C1 segment of cervical spinal cord (tissue), 14 donors: ENCODE results near the gene KRT6C.
"Not testable (repeated sequence)": the region's sequence is repeated elsewhere in the genome, so short reads cannot be mapped to it uniquely, and the experiment has no call there.

ENCODE experiments used
- DNase-seq, 14 donors: peaks; one replicate each; lab custom pipeline; 2025; lab: John Stamatoyannopoulos, UW

Gene KRT6C

GRCh38 chr12:52499806-52500560, 26.4 kb upstream of the KRT6C start:
- DNase-seq: no peak

- no peak for DNase-seq
Measured at GRCh38 chr12:52498946-52499345, 25.3 kb upstream of the KRT6C start.

GRCh38 chr12:52497975-52498374, 24.4 kb upstream of the KRT6C start:
- no peak for DNase-seq

- DNase-seq: no peak
Measured at GRCh38 chr12:52496590-52497071, 23.0 kb upstream of the KRT6C start.

GRCh38 chr12:52496054-52496453, 22.4 kb upstream of the KRT6C start:
- DNase-seq: no peak

GRCh38 chr12:52495389-52495788, 21.8 kb upstream of the KRT6C start:
- no peak for DNase-seq

- DNase-seq: no peak
Measured at GRCh38 chr12:52494518-52494917, 20.9 kb upstream of the KRT6C start.

GRCh38 chr12:52494100-52494499, 20.5 kb upstream of the KRT6C start:
- DNase-seq: no peak

- DNase-seq: no peak
Measured at GRCh38 chr12:52493172-52493571, 19.6 kb upstream of the KRT6C start, which contains the start of gene KRT6A. KRT6A (minus strand) TSS chr12:52493257; CDS start chr12:52493188, 69 bp downstream.

- DNase-seq: not testable (repeated sequence)
Measured at GRCh38 chr12:52492405-52492804, 18.8 kb upstream of the KRT6C start.

- DNase-seq: not testable (repeated sequence)
Measured at GRCh38 chr12:52491495-52491894, 17.9 kb upstream of the KRT6C start.

- DNase-seq: no peak
Measured at GRCh38 chr12:52488736-52489135, 15.1 kb upstream of the KRT6C start.

GRCh38 chr12:52487744-52488443, 14.3 kb upstream of the KRT6C start:
- DNase-seq: not testable (repeated sequence)

GRCh38 chr12:52487211-52487610, 13.6 kb upstream of the KRT6C start:
- DNase-seq: no peak

GRCh38 chr12:52486166-52487105, 12.8 kb upstream of the KRT6C start:
- DNase-seq: no peak

- no peak for DNase-seq
Measured at GRCh38 chr12:52480073-52480472, 6.5 kb upstream of the KRT6C start.

- no peak for DNase-seq
Measured at GRCh38 chr12:52477651-52478050, 4.0 kb upstream of the KRT6C start.

GRCh38 chr12:52474212-52474611, 607 bp upstream of the KRT6C start:
- DNase-seq: no peak

- no peak for DNase-seq
Measured at GRCh38 chr12:52469853-52470252, 3.8 kb downstream of the KRT6C start.

GRCh38 chr12:52464897-52465296, 8.7 kb downstream of the KRT6C start:
- no peak for DNase-seq

- DNase-seq: no peak
Measured at GRCh38 chr12:52461693-52462092, 11.9 kb downstream of the KRT6C start.

- no peak for DNase-seq
Measured at GRCh38 chr12:52458861-52459260, 14.7 kb downstream of the KRT6C start.
